PFSK-1 (cell line): ENCODE measurements around the gene SLC15A4.

Experiments
- POLR2AphosphoS5 ChIP-seq: IDR thresholded peaks from 2 replicates; pipeline ENCODE4 v1.6.1; 2012; ENCODE audit warnings: low read depth, mild to moderate bottlenecking, control low read depth, low read length, moderate library complexity
- TF ChIP-seq, protein P1 (sequence below), 2 experiments: IDR thresholded peaks; 2 replicates each; pipeline versions ENCODE4 v1.6.1 to v1.8.0; 2011 to 2012; ENCODE audit warnings: low read depth in 2 of 2, low read length in 2 of 2, control low read depth in 1 of 2, inconsistent platforms in 1 of 2, mild to moderate bottlenecking in 1 of 2, moderate library complexity in 1 of 2; ENCODE audit not compliant: insufficient read depth in 1 of 2

- TF ChIP-seq, protein P1, sequence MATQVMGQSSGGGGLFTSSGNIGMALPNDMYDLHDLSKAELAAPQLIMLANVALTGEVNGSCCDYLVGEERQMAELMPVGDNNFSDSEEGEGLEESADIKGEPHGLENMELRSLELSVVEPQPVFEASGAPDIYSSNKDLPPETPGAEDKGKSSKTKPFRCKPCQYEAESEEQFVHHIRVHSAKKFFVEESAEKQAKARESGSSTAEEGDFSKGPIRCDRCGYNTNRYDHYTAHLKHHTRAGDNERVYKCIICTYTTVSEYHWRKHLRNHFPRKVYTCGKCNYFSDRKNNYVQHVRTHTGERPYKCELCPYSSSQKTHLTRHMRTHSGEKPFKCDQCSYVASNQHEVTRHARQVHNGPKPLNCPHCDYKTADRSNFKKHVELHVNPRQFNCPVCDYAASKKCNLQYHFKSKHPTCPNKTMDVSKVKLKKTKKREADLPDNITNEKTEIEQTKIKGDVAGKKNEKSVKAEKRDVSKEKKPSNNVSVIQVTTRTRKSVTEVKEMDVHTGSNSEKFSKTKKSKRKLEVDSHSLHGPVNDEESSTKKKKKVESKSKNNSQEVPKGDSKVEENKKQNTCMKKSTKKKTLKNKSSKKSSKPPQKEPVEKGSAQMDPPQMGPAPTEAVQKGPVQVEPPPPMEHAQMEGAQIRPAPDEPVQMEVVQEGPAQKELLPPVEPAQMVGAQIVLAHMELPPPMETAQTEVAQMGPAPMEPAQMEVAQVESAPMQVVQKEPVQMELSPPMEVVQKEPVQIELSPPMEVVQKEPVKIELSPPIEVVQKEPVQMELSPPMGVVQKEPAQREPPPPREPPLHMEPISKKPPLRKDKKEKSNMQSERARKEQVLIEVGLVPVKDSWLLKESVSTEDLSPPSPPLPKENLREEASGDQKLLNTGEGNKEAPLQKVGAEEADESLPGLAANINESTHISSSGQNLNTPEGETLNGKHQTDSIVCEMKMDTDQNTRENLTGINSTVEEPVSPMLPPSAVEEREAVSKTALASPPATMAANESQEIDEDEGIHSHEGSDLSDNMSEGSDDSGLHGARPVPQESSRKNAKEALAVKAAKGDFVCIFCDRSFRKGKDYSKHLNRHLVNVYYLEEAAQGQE (IDR thresholded peaks at IDR 0.05; ENCODE audit: insufficient read depth in 1 of 2, low read depth in 2 of 2, low read length in 2 of 2), result no peak
- TF ChIP-seq POLR2AphosphoS5, result no peak
Observed at GRCh38 chr12:128843538-128843937, 19.8 kb upstream of the SLC15A4 start.
